ENCODE results near the gene COL18A1.

- TF ChIP-seq SP1 (IDR thresholded peaks at IDR 0.05) (no peak), ELF4 (IDR thresholded peaks at IDR 0.05) (no peak), TARDBP (IDR thresholded peaks at IDR 0.05) (no peak), FOXM1 (IDR thresholded peaks at IDR 0.05; ENCODE audit: borderline replicate concordance) (no peak), LEF1 (IDR thresholded peaks at IDR 0.05; ENCODE audit: borderline replicate concordance) (no peak), HDGF (IDR thresholded peaks at IDR 0.05; ENCODE audit: borderline replicate concordance) (no peak)
Observed at GRCh38 chr21:45536301-45537081, 131.5 kb downstream of the COL18A1 start.

Measured in HEK293T (cell line).